Tibial nerve (tissue), 3 donors: ENCODE measurements around the gene SLF2.

ENCODE experiments used
- CTCF ChIP-seq, 5 experiments: fragments of 200-600 bp in 3 of 5; fragments of 450-650 bp in 2 of 5; sonication (generic) in 3 of 5; IDR thresholded peaks; one replicate each; pipeline ENCODE4 v1.5.1; 2016 to 2019; ENCODE audit warnings: antibody characterized with exemption in 5 of 5, mild to moderate bottlenecking in 3 of 5, moderate library complexity in 2 of 5
- POLR2A ChIP-seq, 2 donors: fragments of 450-650 bp; IDR thresholded peaks; one replicate each; pipeline ENCODE4 v1.6.1; 2017; ENCODE audit warnings: antibody characterized with exemption in 2 of 2, mild to moderate bottlenecking in 2 of 2, moderate library complexity in 2 of 2

- TF ChIP-seq POLR2A (IDR thresholded peaks at IDR 0.05) (no peak), CTCF (IDR thresholded peaks at IDR 0.05) (peak; percentile 84 to 93 (median 91))
Measured at GRCh38 chr10:100997360-100998182, 84.8 kb downstream of the SLF2 start.
